ENCODE results near the gene MTLN. TPM values are rescaled to one million over a fixed set of nuclear protein-coding genes. Genes with fewer than 3 reads are reported as not detected.
"Not testable (repeated sequence)": the region's sequence is repeated elsewhere in the genome, so short reads cannot be mapped to it uniquely, and the experiment has no call there.

Gene MTLN
- 100 to 1,000 TPM in 3 of 4 donors, 10 to 100 TPM in 1; 44.3 to 262 (median 182) TPM for polyA plus RNA-seq
- long read RNA-seq, donor 1, result 0 reads
- long read RNA-seq, donor 2, transcript MTLN-203 (2 exons, 441 nt), result major isoform, 25 of 25 reads
- long read RNA-seq, donor 2, partial matches to known transcripts, result 0 of 25 reads
- long read RNA-seq, donor 2, other reads (novel, unspliced or antisense), result 0 of 25 reads
- long read RNA-seq, donor 3, transcript MTLN-203 (2 exons, 441 nt), result major isoform, 33 of 44 reads
- long read RNA-seq, donor 3, partial matches to known transcripts, result 11 of 44 reads
- long read RNA-seq, donor 3, other reads (novel, unspliced or antisense), result 0 of 44 reads
- long read RNA-seq, donor 4, partial matches to known transcripts, result 0 of 1 reads
- long read RNA-seq, donor 4, other reads (novel, unspliced or antisense), result 0 of 1 reads
- long read RNA-seq, donor 5, transcript MTLN-203 (2 exons, 441 nt), result major isoform, 14 of 14 reads
- long read RNA-seq, donor 5, partial matches to known transcripts, result 0 of 14 reads
- long read RNA-seq, donor 5, other reads (novel, unspliced or antisense), result 0 of 14 reads
- long read RNA-seq, donor 6, transcript MTLN-203 (2 exons, 441 nt), result major isoform, 22 of 22 reads
- long read RNA-seq, donor 6, partial matches to known transcripts, result 0 of 22 reads
- long read RNA-seq, donor 6, other reads (novel, unspliced or antisense), result 0 of 22 reads
- long read RNA-seq, donor 7, result 0 reads
- long read RNA-seq, donor 8, transcript MTLN-203 (2 exons, 441 nt), result major isoform, 7 of 7 reads
- long read RNA-seq, donor 8, partial matches to known transcripts, result 0 of 7 reads
- long read RNA-seq, donor 8, other reads (novel, unspliced or antisense), result 0 of 7 reads
- long read RNA-seq, donor 9, transcript MTLN-203 (2 exons, 441 nt), result major isoform, 12 of 12 reads
- long read RNA-seq, donor 9, partial matches to known transcripts, result 0 of 12 reads
- long read RNA-seq, donor 9, other reads (novel, unspliced or antisense), result 0 of 12 reads
- long read RNA-seq, donor 10, transcript MTLN-203 (2 exons, 441 nt), result major isoform, 46 of 46 reads
- long read RNA-seq, donor 10, partial matches to known transcripts, result 0 of 46 reads
- long read RNA-seq, donor 10, other reads (novel, unspliced or antisense), result 0 of 46 reads

GRCh38 chr2:110211938-110212858 is at the start of gene MTLN:
TSS of gene MTLN (minus strand) at chr2:110212547. CDS start at chr2:110212525, 22 bp downstream.
- FAIRE-seq, result no peak
- WGBS, 3 donors, result 1% methylated on average over 54 of the region's 54 CpGs
- Histone ChIP-seq H3K4me1 (ENCODE audit: control insufficient read depth in 3 of 3, insufficient read depth in 2 of 3, low read depth in 1 of 3, low read length in 2 of 3) (peaks cover 0 to 12% (median 2%) of the 10 kb centered on the region in 3 donors), H3K4me3 (ENCODE audit: low read depth in 1 of 3, low read length in 3 of 3) (peak within 1 kb of the TSS; percentile 77 to 93 (median 92)), H3K36me3 (ENCODE audit: control insufficient read depth in 3 of 3, insufficient read depth in 2 of 3, low read depth in 1 of 3, low read length in 3 of 3) (peaks cover 0 to 10% (median 8%) of the 10 kb centered on the region in 3 donors), H3K27ac (ENCODE audit: low read depth in 1 of 3, low read length in 2 of 3) (peak within 1 kb of the TSS; percentile 75 to 82 (median 81)), H3K27me3 (ENCODE audit: control insufficient read depth in 3 of 3, insufficient read depth in 3 of 3, low read length in 3 of 3) (no peaks in the 10 kb centered on the region), H3K9me3 (ENCODE audit: control insufficient read depth in 2 of 2, insufficient read depth in 1 of 2, low read depth in 1 of 2, low read length in 1 of 2) (peaks cover 0 to 10% of the 10 kb centered on the region in 2 donors)
- peak; percentile 79 to 96 for DNase-seq

GRCh38 chr2:110261910-110262309 is 49.6 kb upstream of the MTLN start:
- not testable (repeated sequence) for H3K27ac ChIP-seq (ENCODE audit: low read depth in 1 of 3, low read length in 2 of 3); H3K27me3 ChIP-seq (ENCODE audit: control insufficient read depth in 3 of 3, insufficient read depth in 3 of 3, low read length in 3 of 3); DNase-seq; FAIRE-seq; H3K4me1 ChIP-seq (ENCODE audit: control insufficient read depth in 3 of 3, insufficient read depth in 2 of 3, low read depth in 1 of 3, low read length in 2 of 3); H3K36me3 ChIP-seq (ENCODE audit: control insufficient read depth in 3 of 3, insufficient read depth in 2 of 3, low read depth in 1 of 3, low read length in 3 of 3); H3K4me3 ChIP-seq (ENCODE audit: low read depth in 1 of 3, low read length in 3 of 3); H3K9me3 ChIP-seq (ENCODE audit: control insufficient read depth in 2 of 2, insufficient read depth in 1 of 2, low read depth in 1 of 2, low read length in 1 of 2)
- WGBS, 3 donors, result no CpG with 5 or more reads among the region's 1 CpG

GRCh38 chr2:110248081-110248795 is 35.9 kb upstream of the MTLN start:
- H3K4me1 ChIP-seq (ENCODE audit: control insufficient read depth in 3 of 3, insufficient read depth in 2 of 3, low read depth in 1 of 3, low read length in 2 of 3); H3K27me3 ChIP-seq (ENCODE audit: control insufficient read depth in 3 of 3, insufficient read depth in 3 of 3, low read length in 3 of 3); DNase-seq; FAIRE-seq; H3K9me3 ChIP-seq (ENCODE audit: control insufficient read depth in 2 of 2, insufficient read depth in 1 of 2, low read depth in 1 of 2, low read length in 1 of 2); H3K36me3 ChIP-seq (ENCODE audit: control insufficient read depth in 3 of 3, insufficient read depth in 2 of 3, low read depth in 1 of 3, low read length in 3 of 3); H3K4me3 ChIP-seq (ENCODE audit: low read depth in 1 of 3, low read length in 3 of 3); H3K27ac ChIP-seq (ENCODE audit: low read depth in 1 of 3, low read length in 2 of 3): not testable (repeated sequence)
- WGBS, 3 donors, result 78 to 97% (median 89%) methylated on average over 4 to 6 of the region's 7 CpGs

- not testable (repeated sequence) for H3K9me3 ChIP-seq (ENCODE audit: control insufficient read depth in 2 of 2, insufficient read depth in 1 of 2, low read depth in 1 of 2, low read length in 1 of 2); H3K27ac ChIP-seq (ENCODE audit: low read depth in 1 of 3, low read length in 2 of 3); H3K27me3 ChIP-seq (ENCODE audit: control insufficient read depth in 3 of 3, insufficient read depth in 3 of 3, low read length in 3 of 3); H3K4me1 ChIP-seq (ENCODE audit: control insufficient read depth in 3 of 3, insufficient read depth in 2 of 3, low read depth in 1 of 3, low read length in 2 of 3); H3K36me3 ChIP-seq (ENCODE audit: control insufficient read depth in 3 of 3, insufficient read depth in 2 of 3, low read depth in 1 of 3, low read length in 3 of 3); DNase-seq; FAIRE-seq; H3K4me3 ChIP-seq (ENCODE audit: low read depth in 1 of 3, low read length in 3 of 3)
- WGBS, 3 donors, result no CpG with 5 or more reads among the region's 89 CpGs
Measured at GRCh38 chr2:110245488-110246435, 33.4 kb upstream of the MTLN start.

GRCh38 chr2:110243283-110243682 is 30.9 kb upstream of the MTLN start:
- FAIRE-seq; H3K4me1 ChIP-seq (ENCODE audit: control insufficient read depth in 3 of 3, insufficient read depth in 2 of 3, low read depth in 1 of 3, low read length in 2 of 3); H3K27ac ChIP-seq (ENCODE audit: low read depth in 1 of 3, low read length in 2 of 3); H3K27me3 ChIP-seq (ENCODE audit: control insufficient read depth in 3 of 3, insufficient read depth in 3 of 3, low read length in 3 of 3); H3K4me3 ChIP-seq (ENCODE audit: low read depth in 1 of 3, low read length in 3 of 3); DNase-seq; H3K9me3 ChIP-seq (ENCODE audit: control insufficient read depth in 2 of 2, insufficient read depth in 1 of 2, low read depth in 1 of 2, low read length in 1 of 2); H3K36me3 ChIP-seq (ENCODE audit: control insufficient read depth in 3 of 3, insufficient read depth in 2 of 3, low read depth in 1 of 3, low read length in 3 of 3): not testable (repeated sequence)
- WGBS, 3 donors, result 88 to 94% methylated on average over 1 of the region's 3 CpGs; no CpG with 5 or more reads in 1 of the 3 donors

GRCh38 chr2:110234514-110234913 is 22.2 kb upstream of the MTLN start:
- peak; percentile 73 for FAIRE-seq
- DNase-seq; H3K36me3 ChIP-seq (ENCODE audit: control insufficient read depth in 3 of 3, insufficient read depth in 2 of 3, low read depth in 1 of 3, low read length in 3 of 3); H3K27me3 ChIP-seq (ENCODE audit: control insufficient read depth in 3 of 3, insufficient read depth in 3 of 3, low read length in 3 of 3); H3K27ac ChIP-seq (ENCODE audit: low read depth in 1 of 3, low read length in 2 of 3); H3K4me3 ChIP-seq (ENCODE audit: low read depth in 1 of 3, low read length in 3 of 3); H3K9me3 ChIP-seq (ENCODE audit: control insufficient read depth in 2 of 2, insufficient read depth in 1 of 2, low read depth in 1 of 2, low read length in 1 of 2); H3K4me1 ChIP-seq (ENCODE audit: control insufficient read depth in 3 of 3, insufficient read depth in 2 of 3, low read depth in 1 of 3, low read length in 2 of 3): not testable (repeated sequence)
- WGBS, 3 donors, result 23 to 46% (median 27%) methylated on average over 5 of the region's 5 CpGs

GRCh38 chr2:110229886-110230285 is 17.5 kb upstream of the MTLN start:
- not testable (repeated sequence) for H3K36me3 ChIP-seq (ENCODE audit: control insufficient read depth in 3 of 3, insufficient read depth in 2 of 3, low read depth in 1 of 3, low read length in 3 of 3); DNase-seq; H3K27ac ChIP-seq (ENCODE audit: low read depth in 1 of 3, low read length in 2 of 3); H3K4me3 ChIP-seq (ENCODE audit: low read depth in 1 of 3, low read length in 3 of 3); FAIRE-seq; H3K9me3 ChIP-seq (ENCODE audit: control insufficient read depth in 2 of 2, insufficient read depth in 1 of 2, low read depth in 1 of 2, low read length in 1 of 2); H3K4me1 ChIP-seq (ENCODE audit: control insufficient read depth in 3 of 3, insufficient read depth in 2 of 3, low read depth in 1 of 3, low read length in 2 of 3); H3K27me3 ChIP-seq (ENCODE audit: control insufficient read depth in 3 of 3, insufficient read depth in 3 of 3, low read length in 3 of 3)
- WGBS, 3 donors, result no CpG with 5 or more reads among the region's 1 CpG

Data from small intestine (tissue), 16 donors.